B cell (primary cell): ENCODE results near the gene IL11RA. TPM values are rescaled to one million over a fixed set of nuclear protein-coding genes. Genes with fewer than 3 reads are reported as not detected.

Experiments
- ATAC-seq: fragments of 200-7000 bp; cut with Tn5 transposase; one replicate; pipeline ENCODE4 v1.10.0; 2021; ENCODE audit warnings: low read depth, mild to moderate bottlenecking, moderate number of reproducible peaks, moderate library complexity
- CTCF ChIA-PET: fragments of 350-600 bp; sonication (Branson Sonifier 250); formaldehyde crosslinking; loops from one replicate; lab custom pipeline; 2021; ENCODE audit warnings: antibody characterized with exemption, inconsistent platforms; lab: Charles Lee
- POLR2A ChIA-PET: fragments of 350-600 bp; sonication (Branson Sonifier 250); formaldehyde crosslinking; loops from one replicate; lab custom pipeline; 2021; ENCODE audit warnings: antibody characterized with exemption; lab: Charles Lee
- DNase-seq: peaks from one replicate; pipeline ENCODE4 v3.0.0; 2013
- H2AFZ ChIP-seq: 2 replicates; pipeline ENCODE4 v1.6.1; 2012; ENCODE audit warnings: mild to moderate bottlenecking, low read depth, low read length; ENCODE audit not compliant: insufficient read depth, poor library complexity, severe bottlenecking
- H3K27ac ChIP-seq, 2 donors: 1 replicate in 1 of 2; 2 replicates in 1 of 2; pipeline ENCODE4 v1.5.1; 2012 to 2013; ENCODE audit warnings: low read length in 2 of 2, mild to moderate bottlenecking in 2 of 2, moderate library complexity in 1 of 2
- H3K27me3 ChIP-seq, 4 experiments: fragments of 200-600 bp in 1 of 4; sonication (generic) in 1 of 4; replicated peaks in 1 of 4; 1 replicate in 2 of 4; 2 replicates in 2 of 4; pipeline versions ENCODE4 v1.6.1 to v1.7.0; 2013 to 2016; ENCODE audit warnings: low read length in 3 of 4, mild to moderate bottlenecking in 2 of 4, mixed read lengths in 1 of 4, moderate library complexity in 1 of 4; ENCODE audit not compliant: insufficient read depth in 4 of 4, control insufficient read depth in 3 of 4; ENCODE audit errors: control extremely low read depth in 1 of 4
- H3K36me3 ChIP-seq, 2 experiments: replicated peaks in 1 of 2; 1 replicate in 1 of 2; 2 replicates in 1 of 2; pipeline versions ENCODE4 v1.6.1 to v1.7.1; 2013; ENCODE audit warnings: low read length in 1 of 2; ENCODE audit not compliant: insufficient read depth in 2 of 2, control insufficient read depth in 1 of 2; ENCODE audit errors: control extremely low read depth in 1 of 2, extremely low read depth in 1 of 2
- H3K4me1 ChIP-seq, 2 donors: fragments of 200-600 bp in 1 of 2; sonication (generic) in 1 of 2; 1 replicate in 1 of 2; 2 replicates in 1 of 2; pipeline versions ENCODE4 v1.5.1 to v1.6.1; 2013 to 2017; ENCODE audit warnings: low read length in 2 of 2; ENCODE audit not compliant: control insufficient read depth in 2 of 2, insufficient read depth in 2 of 2
- H3K4me2 ChIP-seq: replicated peaks from 2 replicates; pipeline ENCODE3; 2012; ENCODE audit warnings: mild to moderate bottlenecking, low read depth, low read length; ENCODE audit not compliant: poor library complexity, severe bottlenecking
- H3K4me3 ChIP-seq, 5 experiments: fragments of 200-600 bp in 1 of 5; sonication (generic) in 1 of 5; 1 replicate in 3 of 5; 2 replicates in 2 of 5; pipeline versions ENCODE4 v1.5.1 to v1.7.0; 2011 to 2016; ENCODE audit warnings: low read length in 4 of 5, mild to moderate bottlenecking in 4 of 5, low read depth in 2 of 5, control low read depth in 1 of 5, moderate library complexity in 1 of 5; ENCODE audit not compliant: insufficient read depth in 1 of 5; ENCODE audit errors: control extremely low read depth in 1 of 5, extremely low read depth in 1 of 5
- H3K79me2 ChIP-seq: fragments of 200-600 bp; sonication (generic); one replicate; pipeline ENCODE4 v1.6.0; 2016; ENCODE audit warnings: low read length; ENCODE audit not compliant: control insufficient read depth, insufficient read depth
- H3K9ac ChIP-seq: fragments of 200-600 bp; sonication (generic); 2 replicates; pipeline ENCODE4 v1.6.1; 2017; ENCODE audit warnings: mild to moderate bottlenecking, low read length, moderate library complexity
- H3K9me3 ChIP-seq, 3 donors: one replicate each; pipeline versions ENCODE4 v1.6.1 to v1.7.1; 2013; ENCODE audit warnings: low read length in 2 of 3; ENCODE audit not compliant: control insufficient read depth in 2 of 3, insufficient read depth in 1 of 3; ENCODE audit errors: control extremely low read depth in 1 of 3
- H4K20me1 ChIP-seq: 2 replicates; pipeline ENCODE4 v1.6.0; 2012; ENCODE audit warnings: mild to moderate bottlenecking, low read length; ENCODE audit not compliant: insufficient read depth, control insufficient read depth, poor library complexity, severe bottlenecking
- H3K27ac Mint-ChIP-seq: one replicate; pipeline ENCODE4 v1.8.0; 2021; ENCODE audit warnings: mixed read lengths
- H3K27me3 Mint-ChIP-seq: one replicate; pipeline ENCODE4 v1.8.0; 2021; ENCODE audit warnings: mixed read lengths
- H3K4me1 Mint-ChIP-seq: one replicate; pipeline ENCODE4 v1.8.0; 2021; ENCODE audit warnings: mixed read lengths
- H3K4me3 Mint-ChIP-seq: one replicate; pipeline ENCODE4 v1.8.0; 2021; ENCODE audit warnings: mixed read lengths
- H3K9me3 Mint-ChIP-seq: one replicate; pipeline ENCODE4 v1.8.0; 2022; ENCODE audit warnings: mixed read lengths; ENCODE audit not compliant: insufficient read depth
- EZH2 ChIP-seq: IDR thresholded peaks from 2 replicates; pipeline ENCODE4 v1.6.1; 2012; ENCODE audit warnings: borderline replicate concordance, low read depth, mild to moderate bottlenecking, moderate library complexity, low read length; ENCODE audit not compliant: insufficient read depth, poor library complexity, severe bottlenecking
- WGBS: methylation state at CpG from one replicate; pipeline ENCODE4 v1.1.5; 2013; ENCODE audit warnings: missing lambda C conversion rate; ENCODE audit not compliant: insufficient coverage; 5-methylcytosine and 5-hydroxymethylcytosine counted together
- intact Hi-C: fragments of 100-400 bp; cut with micrococcal nuclease; formaldehyde crosslinking; loops from one replicate; pipeline ENCODE4 v1.10.0; 2022
- polyA plus RNA-seq: library from polyadenylated mRNA; depleted of rRNA; stranded (reverse); fragments of >200 nt; gene quantifications from 2 replicates; pipeline ENCODE4 v1.2.3, GENCODE V29; 2012
- total RNA-seq, 2 donors: library from RNA; stranded (reverse); fragments of 120-200 nt in 1 of 2; gene quantifications; 1 replicate in 1 of 2; 2 replicates in 1 of 2; pipeline versions ENCODE4 v1.2.3 to v1.2.4, GENCODE V29; 2013 to 2022
- TF ChIP-seq, protein P1 (sequence below): fragments of 200-600 bp; IDR thresholded peaks from one replicate; pipeline ENCODE4 v1.8.0; 2022; ENCODE audit warnings: antibody characterized with exemption, mild to moderate bottlenecking

IL11RA gene
- total and polyA plus RNA-seq, 2 donors (not counting 1 experiment from before 2014, with no cell fraction given), result 47.3 to 58.0 TPM

DNA sequence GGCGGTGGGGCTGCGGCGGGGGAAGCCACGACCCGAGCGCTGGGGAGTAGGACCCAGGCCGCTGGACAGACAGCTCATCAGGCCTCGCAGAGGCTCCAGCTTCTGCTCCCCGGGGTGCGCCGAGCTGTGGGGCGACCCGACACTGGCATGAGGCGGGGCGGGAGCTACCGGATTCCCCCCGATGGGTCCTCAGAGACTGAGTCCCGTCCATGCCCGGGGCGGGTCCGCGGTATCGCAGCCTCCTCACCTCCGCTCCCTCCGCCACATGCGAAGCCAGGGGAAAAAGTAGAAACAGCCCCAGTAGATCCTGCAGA is 13.0 kb downstream of the IL11RA start:
- no peaks in the 10 kb centered on the region for H3K36me3 ChIP-seq
- 2% methylated on average over 26 of the region's 26 CpGs for WGBS
- DNase-seq (no peak), ATAC-seq (no peak)
- peaks cover 8% of the 10 kb centered on the region for H3K9me3 Mint-ChIP-seq
- H3K27me3 Mint-ChIP-seq, result no peaks in the 10 kb centered on the region
- H3K79me2 ChIP-seq, result no peaks in the 10 kb centered on the region
- peaks cover 20% of the 10 kb centered on the region for H3K4me1 Mint-ChIP-seq
- H3K27ac Mint-ChIP-seq, result peak overlapping the region; percentile 94
- POLR2A ChIA-PET, result interaction anchor here (1.0 to 1.8 kb wide), 4 partner anchors 11 to 27 kb away, joined by 3 to 13 read pairs (median 8); partner anchors contain the start of genes GALT and SIGMAR1
- H2AFZ ChIP-seq, result peak overlapping the region; percentile 91
- H3K27me3 ChIP-seq, result no peaks in the 10 kb centered on the region
- H3K27ac ChIP-seq, result no peak overlapping the region
- no peak for TF ChIP-seq EZH2
- TF ChIP-seq, protein P1, sequence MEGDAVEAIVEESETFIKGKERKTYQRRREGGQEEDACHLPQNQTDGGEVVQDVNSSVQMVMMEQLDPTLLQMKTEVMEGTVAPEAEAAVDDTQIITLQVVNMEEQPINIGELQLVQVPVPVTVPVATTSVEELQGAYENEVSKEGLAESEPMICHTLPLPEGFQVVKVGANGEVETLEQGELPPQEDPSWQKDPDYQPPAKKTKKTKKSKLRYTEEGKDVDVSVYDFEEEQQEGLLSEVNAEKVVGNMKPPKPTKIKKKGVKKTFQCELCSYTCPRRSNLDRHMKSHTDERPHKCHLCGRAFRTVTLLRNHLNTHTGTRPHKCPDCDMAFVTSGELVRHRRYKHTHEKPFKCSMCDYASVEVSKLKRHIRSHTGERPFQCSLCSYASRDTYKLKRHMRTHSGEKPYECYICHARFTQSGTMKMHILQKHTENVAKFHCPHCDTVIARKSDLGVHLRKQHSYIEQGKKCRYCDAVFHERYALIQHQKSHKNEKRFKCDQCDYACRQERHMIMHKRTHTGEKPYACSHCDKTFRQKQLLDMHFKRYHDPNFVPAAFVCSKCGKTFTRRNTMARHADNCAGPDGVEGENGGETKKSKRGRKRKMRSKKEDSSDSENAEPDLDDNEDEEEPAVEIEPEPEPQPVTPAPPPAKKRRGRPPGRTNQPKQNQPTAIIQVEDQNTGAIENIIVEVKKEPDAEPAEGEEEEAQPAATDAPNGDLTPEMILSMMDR, result no peak
- H3K4me3 ChIP-seq, result peak overlapping the region in 4 of 5 experiments; percentile 65 to 87 (median 85)
- no peaks in the 10 kb centered on the region for H4K20me1 ChIP-seq
- CTCF ChIA-PET, result interaction anchor here (0.6 to 4.9 kb wide), 7 partner anchors 12 to 415 kb away, joined by 3 to 34 read pairs (median 4); partner anchors contain the start of genes FANCG, GALT and SIGMAR1
- peak overlapping the region; percentile 99 for H3K4me2 ChIP-seq
- intact Hi-C loops, result loop anchor here (1.0 to 5.0 kb wide), 6 partner anchors 19 to 1147 kb away; partner anchors contain the start of genes DNAJB5, GALT, MYORG and RPP25L
- H3K4me3 Mint-ChIP-seq, result peak overlapping the region; percentile 94
- H3K9me3 ChIP-seq, result peaks cover 0 to 13% (median 5%) of the 10 kb centered on the region in 3 donors
- peaks cover 10 to 18% of the 10 kb centered on the region in 2 donors for H3K4me1 ChIP-seq
- H3K9ac ChIP-seq, result peak overlapping the region; percentile 97
